GM18870 (cell line): ENCODE measurements around the gene PTPRN2.
"Not testable (repeated sequence)": the region's sequence is repeated elsewhere in the genome, so short reads cannot be mapped to it uniquely, and the experiment has no call there.

Source experiments
- ATAC-seq: cut with Tn5 transposase; IDR thresholded peaks from one replicate; pipeline ENCODE4 v1.9.1; 2021; ENCODE audit warnings: moderate library complexity; ENCODE audit not compliant: unreplicated experiment

Gene PTPRN2

GRCh38 chr7:158447151-158447505 lies 140.5 kb downstream of the PTPRN2 start:
- no peak for ATAC-seq

GRCh38 chr7:158446706-158447105 lies 140.9 kb downstream of the PTPRN2 start:
- no peak for ATAC-seq

DNA sequence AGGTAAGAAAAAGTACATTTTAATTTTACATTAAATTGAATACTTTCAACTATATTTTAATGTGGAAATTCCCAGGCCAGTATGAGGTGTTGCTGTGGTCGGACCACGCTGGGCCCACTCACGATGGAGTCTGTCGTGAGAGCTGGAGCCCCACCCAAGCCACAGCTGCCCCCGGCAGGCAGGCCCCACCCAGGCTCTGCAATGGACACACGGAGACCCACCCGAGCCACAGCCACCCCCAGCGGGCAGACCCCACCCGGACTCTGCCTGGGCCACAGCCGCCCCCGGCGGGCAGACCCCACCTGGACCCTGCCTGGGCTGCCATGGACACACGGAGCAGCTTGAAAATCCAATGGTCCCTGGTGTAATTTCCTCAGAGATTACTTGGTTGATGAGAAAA lies 141.3 kb downstream of the PTPRN2 start:
- no peak for ATAC-seq

DNA sequence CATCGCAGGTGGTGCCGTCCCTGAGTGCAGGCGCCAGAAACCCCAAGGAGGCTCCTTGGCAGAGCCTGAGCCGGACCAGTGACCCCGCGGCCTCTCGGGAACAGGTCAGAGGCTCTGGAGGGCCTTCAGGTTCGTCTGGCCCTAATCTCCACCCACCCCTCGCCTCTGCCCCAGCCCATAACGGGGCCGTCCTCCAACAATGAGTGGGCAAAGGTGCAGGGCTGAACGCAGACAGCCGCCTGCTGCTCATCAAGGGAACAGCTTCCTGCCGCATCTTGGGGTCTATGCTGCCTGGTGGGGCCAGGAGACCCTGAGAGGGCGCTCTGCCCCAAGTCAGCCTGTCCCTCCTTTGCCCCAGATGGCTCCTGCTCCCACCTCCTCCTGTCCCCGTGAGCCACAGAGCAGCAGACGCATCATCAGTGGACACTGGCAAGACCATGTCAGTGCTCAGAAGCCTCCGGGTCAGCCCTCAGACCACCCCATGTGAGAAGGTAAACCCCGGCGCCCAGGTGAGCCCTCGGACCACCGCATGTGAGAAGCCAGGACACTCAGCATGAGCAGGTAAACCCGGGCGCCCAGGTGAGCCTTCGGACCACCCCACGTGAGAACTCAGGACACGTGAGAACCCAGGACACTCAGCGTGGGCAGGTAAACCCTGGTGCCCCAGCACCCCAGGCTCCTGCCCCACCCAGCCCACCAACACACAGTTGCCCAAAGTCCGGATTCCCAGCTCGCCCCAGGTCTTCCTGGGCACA lies 142.0 kb downstream of the PTPRN2 start:
- ATAC-seq: no peak

- no peak for ATAC-seq
Measured at GRCh38 chr7:158444501-158445420, 142.9 kb downstream of the PTPRN2 start.

DNA sequence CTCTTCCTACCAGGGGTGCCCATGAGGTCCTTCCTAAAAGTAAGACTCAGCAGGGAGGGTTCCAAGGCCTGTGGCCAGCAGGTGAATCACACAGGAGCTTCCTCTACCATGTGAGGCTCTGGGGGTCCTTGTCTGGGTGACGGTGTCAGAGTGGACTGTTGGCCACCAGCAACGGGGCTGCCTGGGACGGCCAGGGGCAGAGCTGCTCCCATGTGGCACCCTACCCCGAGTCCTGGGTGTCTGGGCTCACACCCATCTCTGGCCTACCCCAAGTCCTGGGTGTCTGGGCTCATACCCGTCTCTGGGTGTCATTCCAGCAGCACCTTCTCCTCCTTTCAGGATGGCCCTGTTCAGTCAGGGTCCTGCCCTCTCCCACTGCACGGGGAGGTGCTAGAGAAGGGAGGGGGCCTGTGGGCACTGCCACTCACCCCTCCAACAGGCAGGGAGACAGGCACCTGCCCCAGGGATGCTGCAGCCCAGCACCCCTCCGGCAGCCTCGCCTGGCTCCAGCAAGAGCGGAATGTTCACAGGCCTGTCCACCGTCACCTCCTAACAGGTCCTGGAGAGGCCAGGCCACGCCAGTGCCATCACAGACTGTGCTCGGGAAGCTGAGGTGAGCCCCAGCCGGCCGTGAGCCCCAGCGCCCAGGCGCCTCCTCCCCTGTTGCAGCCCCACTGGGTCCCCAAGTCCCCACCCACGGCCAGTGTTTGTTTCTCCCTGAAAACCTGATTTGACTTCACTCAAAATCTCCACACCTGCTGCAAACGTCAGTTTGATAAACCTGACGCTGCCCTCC lies 143.7 kb downstream of the PTPRN2 start:
- ATAC-seq: no peak

- ATAC-seq: no peak
Measured at GRCh38 chr7:158443014-158443687, 144.5 kb downstream of the PTPRN2 start.

DNA sequence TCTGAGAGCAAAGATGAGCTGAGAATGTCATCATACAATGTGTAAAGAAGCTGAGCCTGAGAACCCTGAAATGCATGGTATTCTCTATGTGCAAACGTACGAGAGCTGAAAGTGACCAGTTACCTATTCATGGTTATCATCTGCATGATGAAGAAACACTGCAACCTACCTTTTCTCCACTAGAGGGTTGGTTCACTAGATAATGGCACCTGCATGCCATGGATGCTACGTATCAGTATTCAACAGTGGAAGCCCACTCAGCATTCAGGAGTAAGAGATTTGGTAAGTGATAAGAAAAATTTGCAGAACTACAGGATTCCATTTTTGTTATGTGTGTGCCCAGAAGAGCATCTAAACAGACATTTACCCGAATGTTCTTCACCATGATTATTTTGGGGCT lies 145.4 kb downstream of the PTPRN2 start:
- no peak for ATAC-seq

GRCh38 chr7:158439035-158439434 lies 148.6 kb downstream of the PTPRN2 start:
- no peak for ATAC-seq

DNA sequence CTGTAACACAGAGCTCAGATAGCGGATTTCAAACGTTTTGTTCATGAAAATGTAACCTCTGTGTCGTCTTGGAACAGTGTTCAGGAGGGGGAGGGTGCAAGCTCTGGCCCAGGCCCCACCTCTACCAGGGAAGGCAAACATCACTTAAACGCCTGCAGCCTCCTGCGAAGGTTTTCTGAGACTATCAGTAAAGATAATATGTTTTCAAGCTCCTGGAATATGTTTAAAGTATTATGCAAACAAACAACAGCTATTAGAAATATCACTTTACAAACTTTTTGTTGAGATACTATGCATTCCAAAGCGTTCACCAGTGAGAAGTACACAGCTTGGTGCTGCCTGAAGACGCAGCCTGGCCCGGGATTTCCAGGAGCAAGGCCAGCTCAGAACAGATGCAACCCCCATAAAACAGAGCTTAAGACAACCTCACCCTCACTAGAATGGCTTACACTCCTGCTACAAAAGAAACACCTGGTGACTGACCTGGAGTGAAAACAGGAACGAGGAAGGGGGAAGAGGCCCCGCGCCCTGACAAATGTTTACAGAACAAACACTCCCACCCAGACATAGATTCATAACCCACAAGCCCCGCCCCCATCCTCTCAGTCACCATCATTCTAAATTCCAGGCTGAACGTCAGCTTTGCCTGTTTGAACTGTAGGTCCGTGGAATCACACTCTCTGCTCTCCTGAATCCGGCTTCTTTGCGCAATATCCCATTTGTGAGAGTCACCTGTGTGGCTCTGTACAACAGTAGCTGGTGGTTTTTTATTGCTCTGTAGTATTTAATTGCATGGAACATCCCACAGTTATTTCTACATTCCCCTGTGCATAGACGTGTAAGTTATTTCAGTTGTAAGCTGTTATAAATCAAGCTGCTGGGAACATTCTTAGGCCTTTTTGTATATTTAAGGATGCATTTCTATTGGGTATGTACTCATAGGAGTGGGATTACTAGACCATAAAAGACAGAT lies 155.0 kb downstream of the PTPRN2 start:
- no peak for ATAC-seq

DNA sequence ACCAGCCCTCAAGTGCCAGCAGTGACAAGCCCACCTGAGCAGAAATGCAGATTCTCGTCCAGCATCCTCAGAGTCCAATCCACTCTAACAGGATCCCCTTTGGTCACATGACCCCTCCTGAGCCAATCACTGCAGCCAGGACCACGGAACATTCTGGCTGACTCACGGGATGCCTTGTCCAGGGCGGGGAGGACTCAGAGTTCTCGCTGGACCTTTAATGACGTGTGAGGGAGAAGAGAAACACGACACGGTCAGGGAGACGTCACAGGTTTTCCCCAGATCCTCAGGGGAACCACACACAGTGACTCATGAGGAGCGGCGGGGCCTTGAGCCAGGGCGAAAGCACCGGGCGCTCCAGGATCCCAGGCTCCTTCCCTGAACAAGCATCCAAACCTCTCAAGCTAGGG lies 155.7 kb downstream of the PTPRN2 start:
- no peak for ATAC-seq

- no peak for ATAC-seq
Measured at GRCh38 chr7:158431055-158431940, 156.3 kb downstream of the PTPRN2 start.

DNA sequence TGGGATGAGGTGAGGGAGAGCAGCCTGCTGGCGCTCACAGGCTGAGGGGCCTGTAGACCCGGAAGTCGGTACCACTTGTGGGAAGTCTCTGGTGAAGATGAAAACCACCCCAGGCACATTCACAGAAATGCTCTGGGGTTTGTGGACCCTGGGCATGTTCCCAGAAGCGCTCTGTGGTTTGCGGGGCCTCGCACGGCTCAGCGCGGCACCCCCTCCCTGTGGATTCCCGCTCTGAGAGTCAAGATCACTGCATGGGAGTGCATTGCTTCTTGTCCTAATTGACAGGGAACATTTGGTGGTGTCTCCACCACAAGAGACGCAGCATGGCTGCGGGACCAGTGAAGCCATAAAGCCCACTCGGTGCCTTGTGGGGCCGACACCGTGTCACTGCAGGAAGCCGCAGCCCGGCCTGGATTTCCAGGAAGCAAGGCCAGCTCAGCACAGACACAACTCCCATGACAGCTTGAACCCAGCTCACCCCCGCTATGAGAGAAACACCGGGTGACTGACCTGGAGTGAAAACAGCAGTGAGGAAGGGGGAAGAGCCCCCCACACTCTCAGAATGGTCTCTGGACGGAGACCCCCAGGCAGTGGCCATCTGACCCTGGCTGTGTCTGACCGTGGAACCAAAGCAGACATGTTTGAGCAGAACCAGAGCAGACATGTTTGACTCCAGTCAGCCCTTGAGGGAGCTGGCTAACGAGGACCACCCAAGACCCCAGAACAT lies 157.2 kb downstream of the PTPRN2 start:
- no peak for ATAC-seq

DNA sequence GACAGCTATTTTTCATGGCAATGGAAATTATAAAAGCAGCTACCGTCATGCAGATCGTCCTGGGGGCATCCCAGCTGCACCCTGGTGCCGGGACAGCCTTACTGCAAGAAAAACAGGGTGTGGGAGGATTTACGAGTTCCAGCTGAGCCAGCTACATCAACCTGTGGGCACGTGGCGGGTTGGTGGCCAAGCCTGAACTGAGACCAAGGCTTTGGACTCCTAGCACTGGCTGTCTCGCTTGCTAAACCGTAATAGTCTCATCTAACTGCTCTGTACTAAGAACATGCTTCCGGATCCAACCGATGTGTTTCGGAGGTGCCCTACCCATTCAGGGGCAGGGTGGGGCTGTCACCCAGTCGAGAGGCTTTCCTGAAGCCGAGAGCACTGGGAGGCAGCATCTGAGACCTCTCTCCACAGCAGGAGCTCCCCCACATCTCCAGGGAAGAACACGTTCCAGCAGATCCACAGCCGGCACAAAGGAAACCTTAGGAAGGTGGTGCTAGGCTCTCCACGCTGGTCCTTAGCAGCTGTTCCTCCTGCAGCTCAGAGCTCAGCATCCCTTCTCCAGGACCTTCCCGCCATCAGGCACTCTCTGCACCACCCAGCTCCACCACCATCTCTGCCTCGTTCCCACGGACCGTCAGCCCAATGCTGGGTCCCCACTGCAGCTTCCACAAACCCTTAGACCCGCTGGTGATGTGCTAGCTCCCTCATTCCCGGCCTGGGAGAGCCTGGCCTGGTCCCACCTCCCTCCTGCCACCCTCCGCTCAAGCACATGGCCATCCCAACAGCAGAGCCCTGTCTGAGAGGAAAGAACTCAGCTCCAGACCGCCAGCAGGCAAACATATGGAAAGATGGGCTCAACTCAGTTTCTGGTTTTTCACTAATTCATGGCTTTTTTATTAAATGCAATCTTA lies 158.5 kb downstream of the PTPRN2 start:
- ATAC-seq: no peak

DNA sequence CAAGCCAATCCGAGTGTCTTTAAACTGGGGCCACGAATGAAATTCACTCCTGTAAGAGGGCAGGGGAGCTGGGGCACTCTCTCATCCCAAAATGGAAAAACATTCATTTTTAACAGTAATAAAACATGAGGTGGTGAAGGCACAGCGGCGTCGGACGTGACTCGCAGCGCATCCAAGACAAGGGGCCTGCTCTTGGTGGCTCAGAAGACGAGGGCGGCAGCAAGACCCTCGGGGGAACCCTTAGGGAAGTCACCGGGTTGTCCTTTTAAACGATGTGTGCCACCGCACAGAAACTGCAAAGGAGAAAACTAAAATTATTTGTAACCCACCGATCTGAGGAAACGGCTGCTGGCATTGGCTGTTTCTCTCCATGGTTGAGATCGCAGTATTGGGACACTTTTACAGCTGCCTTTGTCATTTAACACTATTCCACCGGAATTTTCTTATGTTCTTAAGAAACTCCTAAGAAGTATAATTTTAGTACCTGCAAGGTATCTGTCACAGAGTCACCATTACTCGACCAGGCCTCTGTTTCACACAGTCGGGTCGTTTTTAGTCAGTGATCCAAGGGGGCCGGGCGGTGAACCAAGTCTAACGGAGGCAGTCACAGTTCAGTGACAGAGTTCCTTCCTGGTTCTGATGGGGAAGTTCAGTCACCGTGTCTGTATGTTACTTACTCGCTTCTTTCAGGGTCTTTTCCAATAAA lies 159.3 kb downstream of the PTPRN2 start:
- no peak for ATAC-seq

- ATAC-seq: not testable (repeated sequence)
Measured at GRCh38 chr7:158425676-158426075, 161.9 kb downstream of the PTPRN2 start.
